Neutrophil (primary cell): Measurements from ENCODE around the gene OLFML2B.
A peak's percentile ranks its signal among the peaks of the same experiment; 100 is the strongest.

Experiments used
- H3K27ac ChIP-seq: fragments of 200-600 bp; sonication (generic); 2 replicates; pipeline ENCODE4 v1.5.1; 2016; ENCODE audit warnings: mild to moderate bottlenecking, moderate library complexity
- H3K27me3 ChIP-seq: fragments of 200-600 bp; sonication (generic); 2 replicates; pipeline ENCODE4 v1.6.0; 2016; ENCODE audit warnings: mild to moderate bottlenecking
- H3K36me3 ChIP-seq: fragments of 200-600 bp; sonication (generic); 2 replicates; pipeline ENCODE4 v1.5.1; 2017
- H3K4me1 ChIP-seq, 2 experiments: fragments of 200-600 bp in 1 of 2; sonication (generic) in 1 of 2; 1 replicate in 1 of 2; 2 replicates in 1 of 2; pipeline versions ENCODE4 v1.5.1 to v1.6.1; 2013 to 2016; ENCODE audit warnings: low read depth in 1 of 2, low read length in 1 of 2, mild to moderate bottlenecking in 1 of 2, moderate library complexity in 1 of 2; ENCODE audit not compliant: control insufficient read depth in 1 of 2, insufficient read depth in 1 of 2
- H3K4me3 ChIP-seq, 2 experiments: fragments of 200-600 bp in 1 of 2; sonication (generic) in 1 of 2; 1 replicate in 1 of 2; 2 replicates in 1 of 2; pipeline ENCODE4 v1.5.1; 2013 to 2016; ENCODE audit warnings: low read depth in 1 of 2, low read length in 1 of 2, mild to moderate bottlenecking in 1 of 2, moderate library complexity in 1 of 2
- H3K9me3 ChIP-seq: fragments of 200-600 bp; sonication (generic); 2 replicates; pipeline ENCODE4 v1.5.1; 2016
- CTCF ChIP-seq: fragments of 200-600 bp; sonication (generic); IDR thresholded peaks from 2 replicates; pipeline ENCODE4 v1.5.1; 2016; ENCODE audit warnings: antibody characterized with exemption

Gene OLFML2B

DNA sequence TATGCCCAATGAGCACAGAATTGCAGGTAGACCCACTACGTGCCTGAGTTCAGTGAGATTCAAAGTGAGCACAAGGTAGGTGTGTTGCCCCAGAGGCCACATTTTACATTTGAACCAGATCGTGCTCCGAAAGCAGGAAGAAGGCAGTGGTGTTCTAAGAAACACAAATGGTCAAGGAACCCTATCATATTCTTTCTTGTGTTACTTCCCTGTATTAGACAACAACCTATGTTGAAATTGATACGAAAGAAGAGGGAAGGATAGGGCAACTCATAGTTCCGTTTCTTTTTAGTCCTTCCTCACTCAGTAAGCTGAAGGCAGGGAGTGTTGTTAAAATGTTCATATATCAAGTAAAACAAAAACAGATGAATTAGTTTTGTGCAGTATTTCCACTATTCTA lies 33.9 kb downstream of the OLFML2B start:
- Histone ChIP-seq H3K27me3 (no peaks in the 10 kb centered on the region), H3K4me1 (peaks cover 26 to 28% of the 10 kb centered on the region in 2 experiments), H3K27ac (peak overlapping the region; percentile 75), H3K36me3 (no peaks in the 10 kb centered on the region), H3K4me3 (peak overlapping the region in 1 of 2 experiments; percentile 31), H3K9me3 (no peaks in the 10 kb centered on the region)
- TF ChIP-seq CTCF = no peak

DNA sequence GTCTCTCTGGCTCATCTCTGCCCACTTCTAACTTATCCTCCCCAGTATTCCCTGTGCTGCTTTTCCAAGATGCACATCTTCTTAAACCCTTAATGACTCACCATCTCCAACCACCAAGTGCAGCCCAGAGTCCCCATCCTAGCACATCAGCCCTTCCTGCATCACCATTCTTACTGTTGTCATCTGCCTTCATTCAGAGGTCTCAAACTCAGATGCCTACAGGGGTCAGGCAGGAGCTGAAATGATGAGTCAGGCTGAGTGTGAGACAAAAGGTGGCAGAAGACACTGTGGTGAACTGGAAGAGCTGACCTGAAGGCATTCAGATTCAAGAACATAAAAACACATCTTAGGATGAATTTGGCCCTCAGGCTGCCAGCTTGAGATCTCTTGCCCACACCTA lies 34.6 kb downstream of the OLFML2B start:
- Histone ChIP-seq H3K27me3 (no peaks in the 10 kb centered on the region), H3K36me3 (no peaks in the 10 kb centered on the region), H3K27ac (peak overlapping the region; percentile 75), H3K9me3 (no peaks in the 10 kb centered on the region), H3K4me3 (no peak overlapping the region), H3K4me1 (peaks cover 26 to 28% of the 10 kb centered on the region in 2 experiments)
- TF ChIP-seq CTCF = no peak

DNA sequence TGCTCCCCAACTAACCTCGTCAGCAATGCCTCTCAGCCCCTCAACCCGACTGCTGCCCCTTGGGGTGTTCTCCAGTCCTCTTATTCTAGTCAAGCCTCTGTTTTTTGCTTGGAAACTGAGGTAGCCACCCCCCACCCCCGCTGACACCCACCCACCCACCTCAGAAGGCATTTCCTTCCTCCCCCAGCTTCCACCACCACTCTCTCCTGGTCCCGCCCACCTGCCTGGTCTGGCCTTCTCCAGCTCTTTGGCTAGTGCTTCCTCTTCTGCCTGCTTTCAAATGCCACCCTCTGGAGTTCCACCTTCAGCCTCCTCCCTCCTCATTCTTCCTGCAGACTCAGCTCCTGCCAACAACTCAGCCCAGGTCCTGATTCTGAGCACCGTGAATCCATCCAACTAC lies 35.3 kb downstream of the OLFML2B start:
- no peaks in the 10 kb centered on the region for H3K36me3 ChIP-seq
- H3K4me3 ChIP-seq = no peak overlapping the region
- no peak for TF ChIP-seq CTCF
- H3K9me3 ChIP-seq = no peaks in the 10 kb centered on the region
- no peaks in the 10 kb centered on the region for H3K27me3 ChIP-seq
- peaks cover 26 to 28% of the 10 kb centered on the region in 2 experiments for H3K4me1 ChIP-seq
- peak overlapping the region; percentile 75 for H3K27ac ChIP-seq

DNA sequence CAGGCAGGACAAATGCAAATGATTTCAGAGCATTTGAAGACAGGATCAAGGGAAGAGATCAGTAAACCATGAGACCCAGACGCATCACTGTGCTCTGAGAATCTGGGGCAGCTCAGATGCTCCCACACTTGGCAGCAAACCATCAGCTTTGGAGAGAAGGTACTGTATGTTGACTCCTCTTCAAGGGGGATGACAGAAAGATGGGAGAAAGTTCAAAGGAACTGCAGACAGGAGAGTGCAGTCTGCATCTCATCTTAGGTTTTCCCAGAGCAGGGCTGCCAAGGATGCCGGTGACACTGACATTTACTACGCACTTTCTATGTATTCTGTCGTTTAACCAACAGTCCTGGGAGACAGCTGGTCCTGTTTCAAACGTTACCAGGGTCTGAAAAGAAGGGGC lies 35.8 kb downstream of the OLFML2B start:
- Histone ChIP-seq H3K4me3 (no peak overlapping the region), H3K36me3 (no peaks in the 10 kb centered on the region), H3K27me3 (no peaks in the 10 kb centered on the region), H3K4me1 (peaks cover 26 to 28% of the 10 kb centered on the region in 2 experiments), H3K9me3 (no peaks in the 10 kb centered on the region), H3K27ac (no peak overlapping the region)
- no peak for TF ChIP-seq CTCF

- H3K4me3 ChIP-seq = no peak overlapping the region
- no peaks in the 10 kb centered on the region for H3K36me3 ChIP-seq
- H3K27ac ChIP-seq = no peak overlapping the region
- H3K4me1 ChIP-seq = peaks cover 26 to 28% of the 10 kb centered on the region in 2 experiments
- H3K9me3 ChIP-seq = no peaks in the 10 kb centered on the region
- no peak for TF ChIP-seq CTCF
- H3K27me3 ChIP-seq = no peaks in the 10 kb centered on the region
Observed at GRCh38 chr1:161987303-161987702, 36.4 kb downstream of the OLFML2B start.

GRCh38 chr1:161986328-161986727 lies 37.3 kb downstream of the OLFML2B start:
- H3K4me3 ChIP-seq = no peak overlapping the region

More at GRCh38 chr1:161986328-161986727, 37.3 kb downstream of the OLFML2B start:
- Histone ChIP-seq H3K4me1 (peaks cover 26 to 28% of the 10 kb centered on the region in 2 experiments), H3K27ac (no peak overlapping the region), H3K36me3 (no peaks in the 10 kb centered on the region), H3K27me3 (no peaks in the 10 kb centered on the region), H3K9me3 (no peaks in the 10 kb centered on the region)
- TF ChIP-seq CTCF = no peak
